Measurements from ENCODE around the gene BAHCC1.

BAHCC1 gene

DNA sequence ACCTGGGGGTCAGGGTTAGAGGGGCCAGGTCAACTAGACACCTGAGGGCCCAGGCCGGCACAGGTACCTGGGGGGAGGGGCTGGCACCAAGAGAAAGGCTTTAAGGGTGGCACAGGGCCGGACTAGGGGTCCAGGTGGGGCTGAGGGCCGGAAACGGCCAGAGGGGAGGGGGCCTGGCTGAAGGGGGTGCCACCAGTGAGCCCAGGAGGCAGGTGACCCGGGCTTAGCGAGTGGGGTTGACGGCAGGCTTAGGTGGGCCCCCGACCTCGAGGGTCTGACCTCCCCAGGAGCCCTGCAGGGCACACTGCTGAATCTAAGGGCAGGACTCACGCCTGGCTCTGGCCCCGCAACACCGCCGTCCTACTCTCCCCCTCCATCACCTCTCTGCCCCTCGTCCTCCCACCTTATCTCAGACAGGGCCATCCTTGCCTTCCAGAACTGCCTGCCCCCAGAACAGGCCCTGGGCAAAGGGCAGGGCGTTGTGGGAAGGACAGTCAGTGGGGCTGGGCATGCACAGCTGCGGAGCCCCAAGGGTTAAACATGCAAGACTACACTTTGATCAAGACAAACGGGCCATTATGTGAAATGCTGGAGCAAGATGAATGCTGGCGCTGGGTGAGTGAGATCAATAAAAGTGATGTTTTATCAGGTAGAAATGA is 73.0 kb downstream of the BAHCC1 start:
- no peaks in the 10 kb centered on the region for H3K36me3 ChIP-seq (ENCODE audit: insufficient read depth, low read length)
- no peak overlapping the region for H3K4me2 ChIP-seq (ENCODE audit: low read length)
- no peaks in the 10 kb centered on the region for H3K4me1 ChIP-seq (ENCODE audit: control insufficient read depth, insufficient read depth, low read length)
- no peaks in the 10 kb centered on the region for H3K9me3 ChIP-seq (replicated peaks; ENCODE audit: low read length)
- no peaks in the 10 kb centered on the region for H3K27me3 ChIP-seq (ENCODE audit: control insufficient read depth, insufficient read depth, low read length)
- no peak overlapping the region for H3K4me3 ChIP-seq (ENCODE audit: low read length)
- H3K9ac ChIP-seq (ENCODE audit: low read depth, low read length), result no peak overlapping the region

DNA sequence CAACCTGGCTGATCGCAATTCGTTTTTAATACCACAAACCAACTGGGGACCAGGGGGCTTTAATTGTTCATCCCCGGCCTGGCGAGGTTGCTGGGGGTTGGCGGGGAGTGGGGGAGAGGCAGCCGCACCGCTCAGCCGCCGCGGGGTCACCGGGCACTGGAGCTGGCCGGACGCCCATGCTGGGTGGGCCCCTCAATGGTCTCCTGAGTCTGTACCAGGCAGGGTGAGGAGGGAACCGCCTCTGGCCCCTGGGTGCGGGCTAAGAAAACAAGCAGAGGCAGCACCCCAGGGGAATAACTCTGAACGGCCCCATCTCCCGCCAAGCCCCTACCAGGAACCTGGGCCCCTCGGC is 73.5 kb downstream of the BAHCC1 start:
- Histone ChIP-seq H3K9ac (ENCODE audit: low read depth, low read length) (no peak overlapping the region), H3K27me3 (ENCODE audit: control insufficient read depth, insufficient read depth, low read length) (no peaks in the 10 kb centered on the region), H3K4me3 (ENCODE audit: low read length) (no peak overlapping the region), H3K9me3 (replicated peaks; ENCODE audit: low read length) (no peaks in the 10 kb centered on the region), H3K4me1 (ENCODE audit: control insufficient read depth, insufficient read depth, low read length) (no peaks in the 10 kb centered on the region), H3K4me2 (ENCODE audit: low read length) (no peak overlapping the region), H3K36me3 (ENCODE audit: insufficient read depth, low read length) (no peaks in the 10 kb centered on the region)

- Histone ChIP-seq H3K4me2 (ENCODE audit: low read length) (no peak overlapping the region), H3K9ac (ENCODE audit: low read depth, low read length) (no peak overlapping the region), H3K27me3 (ENCODE audit: control insufficient read depth, insufficient read depth, low read length) (no peaks in the 10 kb centered on the region), H3K9me3 (replicated peaks; ENCODE audit: low read length) (no peaks in the 10 kb centered on the region), H3K4me3 (ENCODE audit: low read length) (no peak overlapping the region), H3K4me1 (ENCODE audit: control insufficient read depth, insufficient read depth, low read length) (no peaks in the 10 kb centered on the region), H3K36me3 (ENCODE audit: insufficient read depth, low read length) (no peaks in the 10 kb centered on the region)
These were observed 74.0 kb downstream of the BAHCC1 start for GRCh38 chr17:81469266-81469665.

GRCh38 chr17:81470270-81470943 is 75.2 kb downstream of the BAHCC1 start:
- H3K4me2 ChIP-seq (ENCODE audit: low read length), result no peak overlapping the region
- H3K9me3 ChIP-seq (replicated peaks; ENCODE audit: low read length), result no peaks in the 10 kb centered on the region
- no peak overlapping the region for H3K4me3 ChIP-seq (ENCODE audit: low read length)
- H3K36me3 ChIP-seq (ENCODE audit: insufficient read depth, low read length), result no peaks in the 10 kb centered on the region
- H3K4me1 ChIP-seq (ENCODE audit: control insufficient read depth, insufficient read depth, low read length), result no peaks in the 10 kb centered on the region
- no peak overlapping the region for H3K9ac ChIP-seq (ENCODE audit: low read depth, low read length)
- no peaks in the 10 kb centered on the region for H3K27me3 ChIP-seq (ENCODE audit: control insufficient read depth, insufficient read depth, low read length)

DNA sequence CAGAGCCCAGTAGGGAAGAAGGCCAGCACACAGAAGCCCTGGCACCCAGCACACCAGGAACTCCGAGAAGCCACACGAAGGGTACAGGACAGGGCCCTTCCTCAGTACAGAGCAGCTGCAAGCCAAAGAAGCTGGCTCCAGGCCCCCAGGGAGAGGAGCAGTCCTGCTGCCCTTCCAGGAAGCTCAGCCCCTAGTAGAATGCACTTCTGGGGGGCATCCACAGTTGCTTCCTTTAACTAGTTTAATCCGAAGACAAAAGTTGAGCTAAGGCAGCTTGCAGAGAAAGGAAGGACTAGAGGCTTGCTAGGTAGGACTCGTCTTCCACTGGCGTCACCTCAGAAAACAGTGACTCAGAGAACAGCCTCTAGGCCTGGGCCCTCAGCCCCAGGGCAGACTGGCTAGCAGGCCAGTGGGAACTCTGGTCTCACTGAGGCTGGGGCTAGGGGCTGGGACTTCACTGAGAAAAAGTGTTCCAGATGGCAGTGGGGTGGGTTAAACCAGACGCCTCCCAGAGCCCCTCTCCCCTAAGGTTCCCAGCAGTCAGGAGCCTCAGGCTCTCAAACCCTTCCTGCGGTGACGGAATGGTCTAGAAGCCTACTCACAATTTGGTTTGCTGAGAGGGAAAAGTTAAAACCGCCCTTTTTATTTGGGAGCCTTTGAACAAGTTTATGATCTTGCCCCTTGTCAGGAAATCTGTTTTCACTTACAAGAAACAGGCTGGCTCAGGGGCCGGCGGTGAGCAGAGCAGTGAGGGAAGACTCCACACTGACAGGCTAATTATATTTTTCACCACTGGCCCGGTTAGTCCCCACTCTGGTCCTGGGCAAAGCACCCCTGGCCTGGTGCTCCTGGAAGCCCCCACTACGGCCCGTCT is 75.9 kb downstream of the BAHCC1 start:
- Histone ChIP-seq H3K4me1 (ENCODE audit: control insufficient read depth, insufficient read depth, low read length) (no peaks in the 10 kb centered on the region), H3K27me3 (ENCODE audit: control insufficient read depth, insufficient read depth, low read length) (no peaks in the 10 kb centered on the region), H3K9ac (ENCODE audit: low read depth, low read length) (no peak overlapping the region), H3K4me3 (ENCODE audit: low read length) (no peak overlapping the region), H3K36me3 (ENCODE audit: insufficient read depth, low read length) (no peaks in the 10 kb centered on the region), H3K9me3 (replicated peaks; ENCODE audit: low read length) (no peaks in the 10 kb centered on the region), H3K4me2 (ENCODE audit: low read length) (no peak overlapping the region)

- no peaks in the 10 kb centered on the region for H3K9me3 ChIP-seq (replicated peaks; ENCODE audit: low read length)
- no peaks in the 10 kb centered on the region for H3K4me1 ChIP-seq (ENCODE audit: control insufficient read depth, insufficient read depth, low read length)
- no peaks in the 10 kb centered on the region for H3K36me3 ChIP-seq (ENCODE audit: insufficient read depth, low read length)
- no peak overlapping the region for H3K4me2 ChIP-seq (ENCODE audit: low read length)
- no peak overlapping the region for H3K9ac ChIP-seq (ENCODE audit: low read depth, low read length)
- no peaks in the 10 kb centered on the region for H3K27me3 ChIP-seq (ENCODE audit: control insufficient read depth, insufficient read depth, low read length)
- no peak overlapping the region for H3K4me3 ChIP-seq (ENCODE audit: low read length)
These were observed 76.7 kb downstream of the BAHCC1 start for GRCh38 chr17:81471818-81472456.

DNA sequence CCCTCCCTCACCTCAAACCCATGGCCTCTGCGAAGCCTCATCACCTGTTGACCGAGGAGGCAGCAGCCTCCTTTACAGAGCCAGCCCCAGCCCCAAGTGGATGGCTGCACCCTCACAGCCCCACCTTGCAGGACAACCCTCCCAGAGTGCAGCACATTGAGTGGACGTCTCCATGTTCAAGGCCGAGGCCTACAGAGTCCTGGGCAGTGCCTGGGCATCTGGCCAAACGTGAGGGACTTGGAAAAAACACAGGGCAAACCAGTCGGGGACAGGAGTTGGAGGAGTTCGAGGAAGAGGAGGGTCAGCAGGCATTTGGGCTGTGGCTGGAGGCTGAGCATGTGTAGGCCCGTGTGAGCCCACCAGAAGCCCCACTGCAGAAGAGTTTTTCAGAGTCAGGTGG is 77.8 kb downstream of the BAHCC1 start:
- Histone ChIP-seq H3K36me3 (ENCODE audit: insufficient read depth, low read length) (no peaks in the 10 kb centered on the region), H3K4me2 (ENCODE audit: low read length) (no peak overlapping the region), H3K4me1 (ENCODE audit: control insufficient read depth, insufficient read depth, low read length) (no peaks in the 10 kb centered on the region), H3K9me3 (replicated peaks; ENCODE audit: low read length) (no peaks in the 10 kb centered on the region), H3K27me3 (ENCODE audit: control insufficient read depth, insufficient read depth, low read length) (no peaks in the 10 kb centered on the region), H3K9ac (ENCODE audit: low read depth, low read length) (no peak overlapping the region), H3K4me3 (ENCODE audit: low read length) (no peak overlapping the region)

DNA sequence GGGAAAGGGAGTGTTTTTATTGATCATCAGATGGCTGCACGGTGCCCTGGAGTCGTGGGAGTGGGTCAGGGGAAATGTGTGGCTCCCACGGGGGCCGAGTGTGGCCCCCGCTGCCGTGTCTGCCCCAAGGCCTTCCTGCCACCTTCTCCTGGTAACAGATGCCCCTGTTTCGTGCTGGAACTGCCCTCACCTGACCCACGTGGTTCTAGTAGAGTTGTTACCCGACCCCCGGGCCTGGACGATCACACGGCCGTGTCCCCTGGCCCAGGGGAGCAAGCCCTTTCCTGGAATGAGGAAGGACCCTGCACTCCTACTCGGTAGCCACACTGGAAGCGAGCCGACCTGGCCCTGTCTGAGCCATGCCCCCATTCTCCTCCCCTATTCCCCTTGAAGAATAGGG is 79.7 kb downstream of the BAHCC1 start:
- Histone ChIP-seq H3K4me2 (ENCODE audit: low read length) (no peak overlapping the region), H3K9me3 (replicated peaks; ENCODE audit: low read length) (no peaks in the 10 kb centered on the region), H3K9ac (ENCODE audit: low read depth, low read length) (no peak overlapping the region), H3K36me3 (ENCODE audit: insufficient read depth, low read length) (no peaks in the 10 kb centered on the region), H3K4me1 (ENCODE audit: control insufficient read depth, insufficient read depth, low read length) (peaks cover 2% of the 10 kb centered on the region), H3K27me3 (ENCODE audit: control insufficient read depth, insufficient read depth, low read length) (no peaks in the 10 kb centered on the region), H3K4me3 (ENCODE audit: low read length) (no peak overlapping the region)

- Histone ChIP-seq H3K4me2 (ENCODE audit: low read length) (no peak overlapping the region), H3K36me3 (ENCODE audit: insufficient read depth, low read length) (no peaks in the 10 kb centered on the region), H3K9me3 (replicated peaks; ENCODE audit: low read length) (no peaks in the 10 kb centered on the region), H3K9ac (ENCODE audit: low read depth, low read length) (no peak overlapping the region), H3K4me1 (ENCODE audit: control insufficient read depth, insufficient read depth, low read length) (peaks cover 12% of the 10 kb centered on the region), H3K4me3 (ENCODE audit: low read length) (no peak overlapping the region), H3K27me3 (ENCODE audit: control insufficient read depth, insufficient read depth, low read length) (no peaks in the 10 kb centered on the region)
These were observed 80.8 kb downstream of the BAHCC1 start for GRCh38 chr17:81476097-81476496.

DNA sequence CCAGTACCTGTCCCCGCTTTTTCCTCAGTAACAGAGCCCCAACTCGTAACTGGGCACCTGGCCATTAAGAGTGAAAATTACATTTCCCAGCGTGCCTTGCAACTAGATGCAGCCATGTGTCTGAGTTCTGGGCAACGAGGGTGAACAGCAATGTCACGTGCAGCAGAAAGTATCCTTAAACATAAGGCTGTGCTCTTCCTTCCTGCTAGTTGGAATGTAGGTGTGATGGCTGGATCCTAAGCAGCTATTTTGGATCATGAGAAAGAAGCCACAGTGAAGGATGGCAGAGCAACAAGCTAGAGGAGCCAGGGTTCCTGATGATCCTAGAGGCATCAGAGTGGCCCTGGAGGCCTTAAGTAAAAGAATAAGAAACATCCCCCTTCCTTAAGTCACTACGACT is 81.4 kb downstream of the BAHCC1 start:
- H3K27me3 ChIP-seq (ENCODE audit: control insufficient read depth, insufficient read depth, low read length), result no peaks in the 10 kb centered on the region
- no peaks in the 10 kb centered on the region for H3K36me3 ChIP-seq (ENCODE audit: insufficient read depth, low read length)
- no peaks in the 10 kb centered on the region for H3K9me3 ChIP-seq (replicated peaks; ENCODE audit: low read length)
- no peak overlapping the region for H3K4me2 ChIP-seq (ENCODE audit: low read length)
- H3K4me3 ChIP-seq (ENCODE audit: low read length), result no peak overlapping the region
- H3K4me1 ChIP-seq (ENCODE audit: control insufficient read depth, insufficient read depth, low read length), result peaks cover 17% of the 10 kb centered on the region
- no peak overlapping the region for H3K9ac ChIP-seq (ENCODE audit: low read depth, low read length)

DNA sequence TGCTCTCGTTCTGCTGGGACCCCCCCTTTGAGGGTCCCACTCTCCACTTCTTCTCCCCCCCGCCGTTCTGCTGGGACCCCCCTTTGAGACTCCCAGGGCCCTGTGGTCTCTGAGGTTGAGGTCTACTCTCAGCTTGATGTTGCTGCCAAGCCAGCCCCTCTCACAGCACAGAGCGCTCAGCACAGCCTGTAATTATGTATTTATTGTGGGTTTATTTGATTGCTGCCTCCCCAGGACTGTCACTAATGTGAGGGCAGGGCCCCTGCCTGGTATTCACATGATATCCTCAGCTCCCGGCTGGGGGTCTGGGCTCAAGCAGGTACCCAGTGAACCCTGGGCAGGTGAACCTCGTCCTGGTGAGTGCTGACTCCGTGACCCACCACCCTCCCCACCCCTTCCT is 81.9 kb downstream of the BAHCC1 start:
- no peak overlapping the region for H3K4me2 ChIP-seq (ENCODE audit: low read length)
- H3K9ac ChIP-seq (ENCODE audit: low read depth, low read length), result no peak overlapping the region
- no peaks in the 10 kb centered on the region for H3K27me3 ChIP-seq (ENCODE audit: control insufficient read depth, insufficient read depth, low read length)
- no peak overlapping the region for H3K4me3 ChIP-seq (ENCODE audit: low read length)
- H3K9me3 ChIP-seq (replicated peaks; ENCODE audit: low read length), result no peaks in the 10 kb centered on the region
- H3K4me1 ChIP-seq (ENCODE audit: control insufficient read depth, insufficient read depth, low read length), result peaks cover 19% of the 10 kb centered on the region
- H3K36me3 ChIP-seq (ENCODE audit: insufficient read depth, low read length), result no peaks in the 10 kb centered on the region

All from skeletal muscle satellite cell (primary cell).